SK-N-MC (cell line): ENCODE measurements around the gene STARD9.

Experiments used
- DNase-seq: peaks from one replicate; pipeline ENCODE4 v3.0.0-alpha.2; 2011; ENCODE audit warnings: low read depth, low spot score
- H3K27ac ChIP-seq: fragments of 200-600 bp; sonication (generic); 2 replicates; pipeline ENCODE4 v1.5.1; 2016; ENCODE audit warnings: mixed run types
- H3K36me3 ChIP-seq: fragments of 200-600 bp; sonication (generic); 2 replicates; pipeline ENCODE4 v1.6.1; 2017; ENCODE audit warnings: antibody characterized with exemption, low read length, mixed read lengths; ENCODE audit not compliant: insufficient read depth
- H3K4me3 ChIP-seq: fragments of 200-600 bp; sonication (generic); 2 replicates; pipeline ENCODE4 v1.5.1; 2016
- H3K9ac ChIP-seq: fragments of 200-600 bp; sonication (generic); 2 replicates; pipeline ENCODE4 v1.8.0; 2017; ENCODE audit warnings: mixed run types, mixed read lengths; ENCODE audit not compliant: insufficient read length
- H3K9me3 ChIP-seq: fragments of 200-600 bp; sonication (generic); 2 replicates; pipeline ENCODE4 v1.6.1; 2017; ENCODE audit warnings: low read depth, mild to moderate bottlenecking, antibody characterized with exemption, low read length, moderate library complexity, mixed read lengths
- EZH2 ChIP-seq: fragments of 200-600 bp; sonication (generic); IDR thresholded peaks from one replicate; pipeline ENCODE4 v1.6.1; 2017; ENCODE audit warnings: antibody characterized with exemption
- FOXP2 ChIP-seq: optimal IDR thresholded peaks from 2 replicates; pipeline ENCODE3; 2011; ENCODE audit warnings: mild to moderate bottlenecking, moderate library complexity; ENCODE audit not compliant: insufficient read depth; ENCODE audit errors: extremely low read length, control extremely low read depth
- POLR2AphosphoS5 ChIP-seq: IDR thresholded peaks from 2 replicates; pipeline ENCODE4 v1.6.1; 2012; ENCODE audit warnings: mild to moderate bottlenecking, low read depth, low read length, borderline replicate concordance

STARD9 gene

DNA sequence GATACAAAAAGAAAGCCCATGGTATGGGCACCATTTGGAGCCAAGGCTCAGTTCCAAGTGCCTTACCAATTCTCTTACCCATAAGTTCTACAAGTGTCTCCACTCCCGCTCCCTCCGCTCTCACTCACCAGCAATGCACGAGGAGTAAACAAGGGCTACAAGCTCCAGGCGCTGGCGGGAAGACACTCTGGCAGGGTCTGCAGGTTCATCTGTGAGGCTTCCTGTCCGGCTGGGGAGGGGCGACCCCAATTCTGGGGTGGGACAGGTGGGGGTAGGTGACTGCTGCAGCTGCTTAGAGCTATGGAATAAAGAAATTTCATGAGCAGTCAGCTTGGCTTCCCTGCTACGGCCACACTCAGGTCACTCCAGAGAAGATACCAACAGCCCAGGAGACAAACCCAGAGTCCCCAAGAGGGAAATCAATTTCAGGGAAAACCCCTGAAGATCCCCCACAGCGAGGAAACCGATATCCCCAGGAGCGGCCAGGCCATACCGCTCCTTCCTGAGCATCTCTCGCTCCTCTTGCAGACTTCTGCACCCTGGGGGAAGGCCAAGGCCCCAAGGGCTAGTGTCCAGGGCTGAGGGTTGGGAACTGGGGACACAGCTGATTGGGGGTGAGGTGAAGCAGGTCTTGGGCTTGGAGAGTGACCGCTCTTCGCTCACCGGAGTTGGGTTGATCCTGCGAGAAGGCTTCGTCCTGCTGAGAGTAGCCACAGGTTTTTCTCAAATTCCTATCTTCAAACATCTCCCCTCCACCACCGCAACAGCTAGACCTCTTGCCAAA, 160.2 kb downstream of the STARD9 start:
- no peaks in the 10 kb centered on the region for H3K9me3 ChIP-seq
- H3K36me3 ChIP-seq, result peaks cover 46% of the 10 kb centered on the region
- DNase-seq, result no peak
- TF ChIP-seq FOXP2 (no peak), EZH2 (no peak), POLR2AphosphoS5 (no peak)
- H3K9ac ChIP-seq, result no peak overlapping the region
- peak overlapping the region; percentile 95 for H3K4me3 ChIP-seq
- H3K27ac ChIP-seq, result no peak overlapping the region

GRCh38 chr15:42736178-42736792, 160.9 kb downstream of the STARD9 start:
- DNase-seq, result no peak
- Histone ChIP-seq H3K36me3 (peaks cover 39% of the 10 kb centered on the region), H3K27ac (no peak overlapping the region), H3K9ac (peak overlapping the region; percentile 88), H3K4me3 (peak overlapping the region; percentile 95), H3K9me3 (no peaks in the 10 kb centered on the region)
- TF ChIP-seq POLR2AphosphoS5 (no peak), FOXP2 (no peak), EZH2 (no peak)

DNA sequence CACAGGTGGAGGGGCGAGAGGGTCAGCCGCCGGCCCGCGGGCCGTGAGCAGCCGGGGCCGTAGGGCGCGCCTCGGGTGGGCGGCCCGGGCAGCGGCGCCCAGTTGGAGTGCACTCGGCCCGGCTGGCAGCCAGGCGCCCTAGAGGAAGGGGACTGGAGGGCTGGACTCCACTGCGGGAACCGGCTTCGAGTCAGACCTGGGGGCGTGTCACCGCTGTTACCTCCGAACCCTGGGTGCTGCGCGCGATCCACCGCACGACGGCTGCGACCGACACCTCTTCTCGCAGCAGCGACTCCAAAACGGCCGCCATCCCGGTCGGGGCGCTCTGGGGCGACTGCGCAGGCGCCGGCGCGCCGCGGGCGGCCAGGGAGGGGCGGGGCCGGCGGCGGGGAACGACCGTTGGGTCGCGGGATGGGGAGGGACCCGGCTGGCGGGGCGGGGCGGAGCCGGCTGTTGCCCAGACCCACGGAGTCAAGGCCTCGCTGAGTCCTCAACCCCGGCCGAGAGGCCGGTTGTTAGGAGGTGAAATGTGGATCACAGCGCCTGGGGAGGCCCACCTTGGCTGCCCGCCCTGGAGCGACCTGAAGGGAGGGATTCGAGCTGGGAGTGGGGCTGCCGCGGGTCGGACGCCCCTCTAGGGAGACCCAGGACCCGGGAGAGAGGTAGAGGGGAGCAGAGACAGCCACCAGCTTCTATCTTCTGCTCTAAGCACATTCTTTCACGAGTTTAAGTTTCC, 161.6 kb downstream of the STARD9 start, which contains the start of gene CDAN1:
Gene CDAN1 (minus strand): TSS at position 336 of the 736 bp plus-strand sequence. CDS start 26 bp downstream, at position 310.
- TF ChIP-seq POLR2AphosphoS5, result peak; percentile 77
- no peak for TF ChIP-seq EZH2
- TF ChIP-seq FOXP2, result no peak
- H3K27ac ChIP-seq, result peak within 1 kb of the TSS; percentile 80

GRCh38 chr15:42737529-42738328, 162.3 kb downstream of the STARD9 start:
- H3K27ac ChIP-seq, result peak overlapping the region; percentile 80
- peak overlapping the region; percentile 83 for H3K9ac ChIP-seq

More for the DNA sequence above, 161.6 kb downstream of the STARD9 start, which contains the start of gene CDAN1:
- Histone ChIP-seq H3K36me3 (peaks cover 33% of the 10 kb centered on the region), H3K9ac (peak within 1 kb of the TSS; percentile 88), H3K9me3 (no peaks in the 10 kb centered on the region), H3K4me3 (peak within 1 kb of the TSS; percentile 95)
- DNase-seq, result no peak

GRCh38 chr15:42741710-42742109, 166.3 kb downstream of the STARD9 start:
- H3K9me3 ChIP-seq, result no peaks in the 10 kb centered on the region
- peak overlapping the region; percentile 95 for H3K27ac ChIP-seq
- TF ChIP-seq EZH2 (no peak), POLR2AphosphoS5 (no peak), FOXP2 (no peak)
- H3K9ac ChIP-seq, result peak overlapping the region; percentile 20
- peak; percentile 45 for DNase-seq
- H3K4me3 ChIP-seq, result peak overlapping the region; percentile 69
- peaks cover 5% of the 10 kb centered on the region; the same call in 1 of the 2 replicates for H3K36me3 ChIP-seq

More at GRCh38 chr15:42737529-42738328, 162.3 kb downstream of the STARD9 start:
- no peak for DNase-seq
- no peaks in the 10 kb centered on the region for H3K9me3 ChIP-seq
- H3K4me3 ChIP-seq, result peak overlapping the region; percentile 95
- H3K36me3 ChIP-seq, result peaks cover 26% of the 10 kb centered on the region; the same call in 1 of the 2 replicates
- TF ChIP-seq FOXP2, result no peak
- TF ChIP-seq EZH2, result no peak
- TF ChIP-seq POLR2AphosphoS5, result no peak

DNA sequence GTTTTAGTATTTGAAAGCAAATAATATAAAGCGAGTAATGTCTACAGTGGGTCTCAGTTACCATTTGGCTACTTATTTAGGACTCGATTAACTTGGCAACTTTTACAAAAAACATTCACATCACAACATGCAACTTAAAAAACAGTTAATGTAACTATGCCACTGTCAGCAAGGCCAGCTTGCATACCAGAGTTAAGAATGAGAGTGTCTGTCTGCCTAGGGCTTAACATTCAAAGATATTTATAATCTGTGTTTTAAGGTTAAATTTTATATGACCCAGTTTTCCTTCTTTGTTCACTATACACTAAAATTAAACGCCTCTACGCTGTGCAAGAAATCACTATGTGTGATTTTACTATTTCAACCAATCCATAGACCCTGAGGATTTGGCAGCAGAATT, 166.7 kb downstream of the STARD9 start:
- TF ChIP-seq POLR2AphosphoS5, result no peak
- no peak for TF ChIP-seq EZH2
- no peak for TF ChIP-seq FOXP2
- Histone ChIP-seq H3K4me3 (peak overlapping the region; percentile 69), H3K9me3 (no peaks in the 10 kb centered on the region), H3K27ac (peak overlapping the region; percentile 95), H3K36me3 (peaks cover 5% of the 10 kb centered on the region; the same call in 1 of the 2 replicates), H3K9ac (peak overlapping the region; percentile 20)
- no peak for DNase-seq

DNA sequence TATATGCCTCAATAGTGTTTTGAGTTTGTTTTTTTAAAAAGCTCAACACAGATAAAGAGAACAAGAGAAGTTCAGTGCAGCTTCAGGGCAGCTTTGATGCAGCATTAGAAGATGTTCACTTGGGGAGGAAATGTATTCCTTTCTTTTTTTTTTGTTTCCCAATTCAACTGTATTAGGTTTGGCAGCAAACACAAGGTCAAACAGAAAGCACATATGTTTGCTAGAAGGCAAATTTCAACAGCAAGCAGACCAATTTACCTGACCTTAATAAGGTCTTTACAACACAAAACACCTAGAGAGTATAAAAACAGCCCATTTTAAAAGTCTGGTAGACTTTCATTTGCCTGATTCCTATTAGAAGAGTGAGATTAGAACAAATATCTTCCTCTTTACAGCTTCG, 168.8 kb downstream of the STARD9 start:
- no peak overlapping the region for H3K27ac ChIP-seq
- no peaks in the 10 kb centered on the region for H3K9me3 ChIP-seq
- no peak overlapping the region for H3K4me3 ChIP-seq
- H3K36me3 ChIP-seq, result peaks cover 5% of the 10 kb centered on the region; the same call in 1 of the 2 replicates
- TF ChIP-seq POLR2AphosphoS5, result no peak
- TF ChIP-seq FOXP2, result no peak
- TF ChIP-seq EZH2, result no peak
- no peak for DNase-seq
- no peak overlapping the region for H3K9ac ChIP-seq
